Astrocyte of the spinal cord (primary cell): ENCODE results near the gene STK40.

Source experiments
- DNase-seq: peaks from one replicate; pipeline ENCODE4 v3.0.0; 2011; ENCODE audit warnings: low read depth, low spot score
- H3K4me3 ChIP-seq: 2 replicates; pipeline ENCODE4 v1.5.1; 2011; ENCODE audit warnings: low read depth, mild to moderate bottlenecking, low read length, moderate library complexity
- CTCF ChIP-seq: IDR thresholded peaks from 2 replicates; pipeline ENCODE4 v1.5.1; 2012; ENCODE audit warnings: low read depth, mild to moderate bottlenecking, low read length, inconsistent platforms
- in situ Hi-C: cut with HindIII; loops from 2 replicates; pipeline ENCODE4 v1.10.0; 2017; ENCODE audit warnings: low sequenced_read_pairs

Gene STK40

DNA sequence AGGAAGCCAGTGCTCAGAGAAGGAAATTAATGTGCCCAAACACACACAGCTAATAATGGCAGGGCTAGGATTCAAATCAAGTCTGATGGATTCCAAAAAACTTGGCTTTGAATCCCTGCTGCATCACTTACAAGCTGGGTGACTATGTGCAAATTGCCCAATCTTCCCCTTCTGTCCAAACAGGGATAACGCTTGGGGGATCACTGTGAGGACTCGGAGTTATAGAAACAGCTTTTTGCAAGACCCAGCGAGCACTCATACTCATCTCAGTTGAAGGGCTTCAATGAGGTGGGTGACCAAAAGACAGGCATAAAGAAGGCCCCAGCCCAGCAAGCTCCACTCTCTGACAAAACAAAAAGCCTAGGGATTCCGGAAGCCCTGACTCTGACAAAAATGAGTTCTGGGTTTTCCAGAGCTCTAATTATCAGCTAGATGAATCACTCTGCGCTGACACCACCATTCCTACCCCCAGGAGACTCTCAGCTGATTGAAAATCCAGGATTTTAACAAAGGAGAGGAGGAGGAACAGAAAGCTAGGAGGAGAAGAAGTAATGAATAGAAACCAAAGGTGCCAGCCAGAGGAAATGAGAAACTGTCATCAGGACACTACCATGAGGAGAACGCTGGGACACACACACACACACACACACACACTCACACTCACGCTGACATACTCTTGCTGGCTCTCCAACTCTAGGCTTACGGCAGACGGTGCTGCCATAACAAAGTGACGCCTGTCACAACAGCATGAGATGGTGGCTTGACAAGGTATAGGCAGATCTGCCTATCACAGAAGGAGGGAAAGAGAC, 1.6 kb upstream of the STK40 start:
- TF ChIP-seq CTCF: no peak
- in situ Hi-C loops: no loop called here
- H3K4me3 ChIP-seq: peak overlapping the region; percentile 51
- DNase-seq: peak; percentile 78

DNA sequence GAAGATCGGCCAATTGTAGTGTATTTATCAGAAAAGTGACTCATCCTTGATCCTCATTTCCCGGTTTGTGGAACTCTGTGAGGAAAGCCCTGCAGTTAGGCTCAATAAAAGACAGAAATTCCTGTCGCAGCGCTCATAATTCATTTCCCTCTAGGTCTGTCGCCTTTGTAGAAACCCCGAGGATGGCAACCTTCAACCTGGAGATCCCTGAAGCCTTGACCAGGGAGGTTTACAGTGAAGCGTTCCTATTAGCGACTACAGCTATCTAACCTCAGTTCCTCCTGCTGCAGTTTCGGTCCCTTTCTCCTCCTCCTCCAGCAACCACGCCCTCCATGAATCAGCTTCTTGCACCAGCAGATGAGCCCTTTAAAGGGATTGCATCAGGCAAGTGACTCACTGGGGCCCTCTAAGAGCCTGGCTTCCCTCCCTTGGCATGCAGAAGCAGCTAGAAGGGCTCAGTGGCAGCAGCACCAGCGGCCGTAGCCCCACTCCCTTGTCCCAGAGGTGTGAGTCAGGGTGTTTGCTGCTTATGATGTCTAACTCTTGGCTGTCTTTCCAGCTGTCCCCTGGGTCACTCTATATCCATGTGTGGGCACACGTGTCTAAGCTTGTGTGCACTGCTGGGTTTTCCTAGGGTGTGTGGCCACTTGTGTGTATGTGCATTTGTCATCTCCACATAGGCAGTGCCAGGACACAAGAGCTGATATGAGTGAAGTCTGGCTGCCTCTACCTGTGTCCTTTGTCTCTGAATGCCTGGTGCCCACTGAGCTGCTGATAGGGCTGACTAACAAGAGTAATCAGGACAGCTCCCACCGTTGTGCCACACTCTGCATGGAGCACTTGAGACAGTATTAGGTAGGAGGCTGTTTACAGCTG, 779 bp upstream of the STK40 start:
- TF ChIP-seq CTCF: no peak
- peak overlapping the region; percentile 51 for H3K4me3 ChIP-seq
- DNase-seq: peak; percentile 100
- in situ Hi-C loops: no loop called here

DNA sequence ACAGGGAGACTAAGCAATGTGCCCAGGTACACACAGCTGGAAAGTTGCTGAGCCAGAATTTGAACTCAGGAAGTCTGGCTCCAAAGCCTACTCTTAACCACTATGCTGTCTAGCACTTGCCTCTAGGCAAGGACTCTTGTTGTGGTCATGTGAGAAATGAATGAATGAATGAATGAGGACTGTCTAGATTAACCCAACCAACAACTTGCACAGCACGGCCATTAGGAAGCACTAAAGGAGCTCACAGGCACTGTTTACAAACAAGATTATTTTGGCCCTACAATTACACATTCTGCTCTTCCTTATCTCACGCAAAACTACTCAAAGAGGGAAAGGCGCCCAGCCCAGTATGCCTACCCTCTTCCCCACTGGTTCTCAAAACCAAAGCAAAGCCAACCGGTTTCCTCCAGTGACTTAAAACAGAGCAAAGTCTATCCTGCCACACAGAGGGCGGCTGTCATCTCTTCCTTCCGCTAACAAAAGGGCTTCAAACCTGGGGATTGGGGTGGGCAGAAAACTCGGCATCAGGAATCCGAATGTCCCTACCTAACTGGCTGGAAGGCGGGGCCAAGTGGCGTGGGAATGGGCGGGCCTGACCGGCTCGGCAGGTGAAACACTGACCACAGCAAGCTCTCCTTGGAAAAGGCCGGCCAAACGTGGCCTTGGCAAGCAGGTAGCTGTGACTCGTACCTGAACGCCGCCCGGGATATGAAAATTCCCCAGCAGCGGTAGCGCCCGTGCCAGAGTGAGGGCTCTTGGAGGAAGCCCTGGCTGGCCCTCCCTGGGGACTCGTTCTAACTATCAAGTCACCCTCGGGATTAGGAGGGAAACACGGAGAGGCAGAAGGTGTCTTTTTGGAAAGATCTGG, 948 bp downstream of the STK40 start:
- peak; percentile 29 for DNase-seq
- TF ChIP-seq CTCF: no peak

GRCh38 chr1:36383240-36383639, 2.5 kb downstream of the STK40 start:
- DNase-seq: no peak
- in situ Hi-C loops: no loop called here
- H3K4me3 ChIP-seq: no peak overlapping the region
- TF ChIP-seq CTCF: no peak

More for the DNA sequence above, 948 bp downstream of the STK40 start:
- in situ Hi-C loops: no loop called here
- peak overlapping the region; percentile 95 for H3K4me3 ChIP-seq

DNA sequence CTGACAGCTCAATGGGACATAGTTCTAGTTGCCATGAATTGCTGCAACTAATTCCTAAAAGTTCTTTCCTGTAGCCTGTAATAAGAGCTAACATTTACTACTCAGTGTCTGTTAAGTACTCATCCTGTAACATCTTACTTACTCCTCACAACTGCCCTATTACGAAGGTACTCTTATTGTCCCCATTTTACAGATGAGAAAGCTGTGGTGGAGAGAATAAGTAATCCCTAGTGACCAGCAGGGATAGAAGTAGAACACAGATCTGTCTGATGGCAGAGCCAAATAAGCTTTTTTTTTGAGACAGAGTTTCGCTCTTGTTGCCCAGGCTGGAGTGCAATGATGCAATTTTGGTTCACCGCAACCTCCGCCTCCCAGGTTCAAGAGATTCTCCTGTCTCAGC, 3.1 kb downstream of the STK40 start:
- H3K4me3 ChIP-seq: no peak overlapping the region
- in situ Hi-C loops: no loop called here
- DNase-seq: no peak
- no peak for TF ChIP-seq CTCF

GRCh38 chr1:36382231-36382630, 3.5 kb downstream of the STK40 start:
- TF ChIP-seq CTCF: no peak
- no peak for DNase-seq
- H3K4me3 ChIP-seq: no peak overlapping the region
- in situ Hi-C loops: no loop called here
